Adrenal gland (tissue), 12 donors: Measurements from ENCODE around the gene PWP1. TPM values are rescaled to one million over a fixed set of nuclear protein-coding genes. Genes with fewer than 3 reads are reported as not detected.

ENCODE experiments used
- DNase-seq, 7 donors: peaks; one replicate each; pipeline ENCODE4 v3.0.0-alpha.2; 2019 to 2020
- H3K27ac ChIP-seq, 5 donors: fragments of 200-600 bp; sonication (generic) in 4 of 5; 1 replicate in 3 of 5; 2 replicates in 2 of 5; pipeline versions ENCODE4 v1.5.1 to v1.8.0; 2016 to 2020; ENCODE audit warnings: mild to moderate bottlenecking in 1 of 5
- H3K27me3 ChIP-seq: fragments of 200-600 bp; 2 replicates; pipeline ENCODE4 v1.8.0; 2021
- H3K36me3 ChIP-seq, 2 donors: fragments of 200-600 bp; replicated peaks in 1 of 2; 1 replicate in 1 of 2; 2 replicates in 1 of 2; pipeline versions ENCODE4 v1.5.1 to v1.8.0; 2018 to 2022
- H3K4me1 ChIP-seq, 2 donors: fragments of 200-600 bp; replicated peaks in 1 of 2; 1 replicate in 1 of 2; 2 replicates in 1 of 2; pipeline versions ENCODE4 v1.5.1 to v1.8.0; 2018 to 2021
- H3K4me3 ChIP-seq, 4 donors: fragments of 200-600 bp; sonication (generic) in 3 of 4; one replicate each; pipeline ENCODE4 v1.5.1; 2016 to 2018
- H3K9me3 ChIP-seq, 3 donors: fragments of 200-600 bp; sonication (generic) in 1 of 3; replicated peaks in 1 of 3; 1 replicate in 2 of 3; 2 replicates in 1 of 3; pipeline versions ENCODE4 v1.5.1 to v1.8.0; 2016 to 2021
- POLR2A ChIP-seq, 2 donors: fragments of 450-650 bp; IDR thresholded peaks; one replicate each; pipeline ENCODE4 v1.6.1; 2017; ENCODE audit warnings: antibody characterized with exemption in 2 of 2, mild to moderate bottlenecking in 2 of 2, moderate library complexity in 1 of 2
- WGBS, 4 donors: extraction: QIAGEN DNeasy Blood & Tissue Kit in 2 of 4; methylation state at CpG; one replicate each; pipeline versions ENCODE4 v1.1.5 to v1.1.7; 2013 to 2017; 5-methylcytosine and 5-hydroxymethylcytosine counted together
- intact Hi-C, 2 donors: fragments of 100-400 bp; cut with DNase I; formaldehyde crosslinking; loops; one replicate each; pipeline versions ENCODE4 v1.14.1 to v1.15.0; 2022 to 2023
- polyA plus RNA-seq, 3 donors: library from polyadenylated mRNA; stranded (reverse); fragments of 200-250 nt in 2 of 3; fragments of 350-450 nt in 1 of 3; fragmentation: Illumina TruSeq in 1 of 3; extraction: RNeasy Lipid Tissue Mini Kit (QIAGEN cat#74804) in 1 of 3; gene quantifications; one replicate each; pipeline ENCODE4 v1.2.3, GENCODE V29; 2013 to 2014
- total RNA-seq, 9 donors: library from RNA; depleted of rRNA in 4 of 9; stranded (reverse); fragments of >200 nt in 4 of 9; fragments of 120-200 nt in 1 of 9; fragmentation: NEBNext Ultra II Directional in 1 of 9; extraction: Animal tissue kit (Norgen Biotek cat#: 25700) in 1 of 9; gene quantifications; one replicate each; pipeline versions ENCODE4 v1.1.0 to v1.2.4, GENCODE V29; 2013 to 2023
- TF ChIP-seq, protein P1 (sequence below), 6 experiments: fragments of 450-650 bp in 4 of 6; fragments of 200-600 bp in 2 of 6; sonication (generic) in 1 of 6; IDR thresholded peaks; 1 replicate in 5 of 6; 2 replicates in 1 of 6; pipeline versions ENCODE4 v1.5.1 to v1.8.0; 2016 to 2021; ENCODE audit warnings: antibody characterized with exemption in 6 of 6, mild to moderate bottlenecking in 2 of 6, moderate library complexity in 1 of 6
- donor health status: healthy with polysubstance abuse.
- donor health status: Bipolar disorder and iron deficiency.
- donor health status: DM: yes; HTN: yes; CAD: no.
- donor health status: DM: no; HTN: no; CAD: no.
- donor health status: DM: no; HTN: no; CAD: no.
- donor health status: DM: yes; HTN: yes; CAD: no.

The PWP1 gene
- total and polyA plus RNA-seq, 12 donors, result 15.8 to 87.6 (median 27.0) TPM

DNA sequence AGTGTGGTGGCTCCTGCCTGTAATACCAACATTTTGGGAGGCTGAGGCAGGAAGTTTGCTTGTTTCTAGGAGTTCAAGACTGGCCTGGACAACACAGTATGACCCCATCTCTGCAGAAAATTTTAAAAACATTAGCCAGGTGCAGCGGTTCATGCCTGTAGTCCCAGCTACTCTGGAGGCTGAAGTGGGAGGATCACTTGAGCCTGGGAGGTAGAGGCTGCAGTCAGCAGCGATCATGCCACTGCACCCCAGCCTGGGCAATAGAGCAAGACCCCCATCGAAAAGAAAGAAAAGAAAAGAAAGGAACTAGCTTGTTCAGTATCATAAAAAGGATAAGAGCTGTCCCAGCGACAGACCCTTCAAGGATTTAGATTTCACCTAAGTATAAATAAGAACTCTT, 18.1 kb upstream of the PWP1 start:
- DNase-seq, result no peak
- intact Hi-C loops, result no loop called here
- TF ChIP-seq, protein P1, sequence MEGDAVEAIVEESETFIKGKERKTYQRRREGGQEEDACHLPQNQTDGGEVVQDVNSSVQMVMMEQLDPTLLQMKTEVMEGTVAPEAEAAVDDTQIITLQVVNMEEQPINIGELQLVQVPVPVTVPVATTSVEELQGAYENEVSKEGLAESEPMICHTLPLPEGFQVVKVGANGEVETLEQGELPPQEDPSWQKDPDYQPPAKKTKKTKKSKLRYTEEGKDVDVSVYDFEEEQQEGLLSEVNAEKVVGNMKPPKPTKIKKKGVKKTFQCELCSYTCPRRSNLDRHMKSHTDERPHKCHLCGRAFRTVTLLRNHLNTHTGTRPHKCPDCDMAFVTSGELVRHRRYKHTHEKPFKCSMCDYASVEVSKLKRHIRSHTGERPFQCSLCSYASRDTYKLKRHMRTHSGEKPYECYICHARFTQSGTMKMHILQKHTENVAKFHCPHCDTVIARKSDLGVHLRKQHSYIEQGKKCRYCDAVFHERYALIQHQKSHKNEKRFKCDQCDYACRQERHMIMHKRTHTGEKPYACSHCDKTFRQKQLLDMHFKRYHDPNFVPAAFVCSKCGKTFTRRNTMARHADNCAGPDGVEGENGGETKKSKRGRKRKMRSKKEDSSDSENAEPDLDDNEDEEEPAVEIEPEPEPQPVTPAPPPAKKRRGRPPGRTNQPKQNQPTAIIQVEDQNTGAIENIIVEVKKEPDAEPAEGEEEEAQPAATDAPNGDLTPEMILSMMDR (IDR thresholded peaks at IDR 0.05), result no peak
- TF ChIP-seq POLR2A (IDR thresholded peaks at IDR 0.05), result no peak
- H3K4me3 ChIP-seq, result no peak overlapping the region
- H3K27me3 ChIP-seq, result peaks cover 16% of the 10 kb centered on the region
- 76 to 85% (median 84%) methylated on average over 4 of the region's 4 CpGs for WGBS, 4 donors
- H3K27ac ChIP-seq, result no peak overlapping the region
- no peaks in the 10 kb centered on the region for H3K36me3 ChIP-seq
- H3K4me1 ChIP-seq, result no peaks in the 10 kb centered on the region
- H3K9me3 ChIP-seq, result no peaks in the 10 kb centered on the region

DNA sequence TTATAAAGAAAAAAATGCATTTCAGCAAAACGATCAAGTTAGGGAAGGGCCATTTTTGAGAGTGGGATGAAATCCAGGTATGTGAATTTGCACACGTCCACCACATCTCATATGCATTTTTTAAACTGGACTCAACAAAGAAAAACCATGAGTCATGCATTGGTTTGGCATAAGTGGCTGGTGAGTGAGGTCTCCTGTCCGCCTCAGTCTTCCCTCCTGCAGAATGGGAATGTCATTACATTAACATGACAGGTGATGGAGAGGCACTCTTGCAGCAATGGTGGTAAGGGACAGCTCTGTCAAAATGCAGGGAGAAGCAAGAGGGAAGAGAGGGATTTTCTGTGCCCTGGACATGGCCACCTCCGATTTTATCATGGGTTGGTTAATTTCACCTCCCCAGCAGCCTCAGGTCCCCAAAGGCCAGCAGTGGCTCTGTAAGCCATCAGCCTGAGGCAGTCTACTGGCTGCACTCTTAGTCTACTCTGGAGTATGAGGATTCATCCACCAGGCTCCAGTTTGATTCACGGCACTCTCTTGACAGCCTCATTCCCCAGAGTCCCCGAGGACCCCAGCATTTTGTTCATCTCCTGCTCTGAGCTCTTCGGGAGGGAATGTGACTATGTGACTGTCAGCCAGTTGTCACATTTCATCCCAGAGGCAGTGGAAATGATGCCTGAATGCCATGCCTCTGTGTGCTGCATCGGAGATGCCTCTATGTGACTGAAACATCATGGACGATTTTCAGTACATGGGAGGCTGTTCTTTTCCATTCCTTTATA, 17.1 kb upstream of the PWP1 start:
- intact Hi-C loops, result no loop called here
- Histone ChIP-seq H3K4me3 (no peak overlapping the region), H3K36me3 (no peaks in the 10 kb centered on the region), H3K9me3 (no peaks in the 10 kb centered on the region), H3K4me1 (no peaks in the 10 kb centered on the region), H3K27me3 (peaks cover 16% of the 10 kb centered on the region), H3K27ac (no peak overlapping the region)
- no peak for TF ChIP-seq POLR2A (IDR thresholded peaks at IDR 0.05)
- TF ChIP-seq, protein P1 (IDR thresholded peaks at IDR 0.05), result no peak
- no peak for DNase-seq
- WGBS, 4 donors, result 56 to 63% (median 60%) methylated on average over 9 of the region's 9 CpGs

DNA sequence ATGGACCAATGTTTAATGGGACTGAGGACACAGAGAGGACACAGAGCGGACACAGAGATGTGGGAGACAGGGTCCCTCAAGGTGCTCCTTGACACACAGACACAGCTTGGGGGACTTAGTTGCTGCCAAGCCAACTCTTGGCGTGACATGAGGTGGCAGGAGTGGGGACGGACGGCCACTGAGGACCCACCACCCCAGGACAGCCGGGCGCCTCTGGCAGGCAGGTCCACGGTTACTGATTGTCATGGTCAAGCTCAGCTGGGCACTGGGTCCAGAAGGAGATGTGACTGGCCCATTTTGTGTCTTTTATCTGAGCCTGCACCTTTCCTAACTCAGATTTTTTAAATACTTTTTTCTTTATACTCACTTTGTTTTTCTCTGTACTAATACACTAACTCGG, 15.7 kb upstream of the PWP1 start:
- H3K9me3 ChIP-seq, result no peaks in the 10 kb centered on the region
- 74 to 81% (median 78%) methylated on average over 8 of the region's 8 CpGs for WGBS, 4 donors
- H3K27me3 ChIP-seq, result peaks cover 10% of the 10 kb centered on the region
- no peak for DNase-seq
- H3K27ac ChIP-seq, result no peak overlapping the region
- intact Hi-C loops, result loop anchor here in 1 of 2 donors (10.0 kb wide), 2 partner anchors 525 to 835 kb away; no protein-coding TSS in a partner anchor
- H3K36me3 ChIP-seq, result no peaks in the 10 kb centered on the region
- no peaks in the 10 kb centered on the region for H3K4me1 ChIP-seq
- TF ChIP-seq, protein P1 (IDR thresholded peaks at IDR 0.05), result no peak
- no peak for TF ChIP-seq POLR2A (IDR thresholded peaks at IDR 0.05)
- no peak overlapping the region for H3K4me3 ChIP-seq

DNA sequence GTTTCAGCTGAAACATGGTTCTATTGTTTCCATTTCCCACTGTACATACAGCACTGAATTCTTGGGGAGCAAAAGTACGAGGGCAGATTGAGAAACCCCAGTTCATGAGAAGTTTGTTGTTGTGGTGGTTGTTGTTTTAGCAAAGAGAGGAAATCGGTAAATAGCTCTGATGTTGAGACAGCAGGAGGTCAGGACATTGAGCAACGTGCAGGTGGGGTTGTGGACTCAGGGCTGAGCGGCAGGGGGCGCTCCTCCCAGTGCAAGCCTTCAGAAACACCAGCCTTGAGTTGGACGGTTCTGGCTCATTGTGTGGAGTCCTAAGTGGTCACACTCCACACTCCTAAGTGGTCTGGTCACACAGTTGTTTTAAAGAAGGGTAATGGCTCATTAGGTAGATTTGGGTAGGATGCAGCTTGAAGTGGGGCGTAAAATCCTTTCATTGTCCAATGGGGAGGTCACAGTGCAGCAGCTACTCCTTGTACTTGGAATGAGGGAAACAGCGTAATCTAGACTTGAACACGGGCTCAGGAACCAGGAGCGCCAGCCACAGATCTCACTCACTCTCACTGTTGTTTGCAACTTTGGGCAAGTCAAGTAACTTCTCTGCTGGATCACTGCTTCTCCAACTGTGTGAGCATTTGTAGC, 14.5 kb upstream of the PWP1 start:
- 39 to 49% (median 41%) methylated on average over 9 to 10 of the region's 10 CpGs for WGBS, 4 donors
- Histone ChIP-seq H3K4me3 (no peak overlapping the region), H3K27me3 (peaks cover 10% of the 10 kb centered on the region), H3K4me1 (no peaks in the 10 kb centered on the region), H3K9me3 (no peaks in the 10 kb centered on the region), H3K27ac (no peak overlapping the region), H3K36me3 (no peaks in the 10 kb centered on the region)
- DNase-seq, result peak in 5 of 7 donors; percentile 22 to 58 (median 38)
- intact Hi-C loops, result loop anchor here in 1 of 2 donors (10.0 kb wide), 2 partner anchors 524 to 834 kb away; no protein-coding TSS in a partner anchor
- no peak for TF ChIP-seq POLR2A (IDR thresholded peaks at IDR 0.05)
- TF ChIP-seq, protein P1 (IDR thresholded peaks at IDR 0.05), result peak; percentile 30 to 59 (median 46)
